Neural progenitor cell (in vitro differentiated cells): ENCODE data around the gene COQ9. TPM values are rescaled to one million over a fixed set of nuclear protein-coding genes. Genes with fewer than 3 reads are reported as not detected.

ENCODE experiments used
- DNase-seq: peaks from one replicate; pipeline ENCODE4 v3.0.0-alpha.2; 2016; ENCODE audit warnings: low spot score
- H2AFZ ChIP-seq: fragments of 200-600 bp; sonication (generic); replicated peaks from 2 replicates; pipeline ENCODE4 v1.6.1; 2016; ENCODE audit warnings: antibody characterized with exemption
- H3F3A ChIP-seq: fragments of 200-600 bp; sonication (generic); 2 replicates; pipeline ENCODE4 v1.6.1; 2016; ENCODE audit warnings: antibody characterized with exemption, low read depth
- H3K27ac ChIP-seq: fragments of 200-600 bp; sonication (generic); 2 replicates; pipeline ENCODE4 v1.5.1; 2016; ENCODE audit warnings: mild to moderate bottlenecking
- H3K27me3 ChIP-seq: fragments of 200-600 bp; sonication (generic); 2 replicates; pipeline ENCODE4 v1.6.1; 2016; ENCODE audit warnings: mild to moderate bottlenecking, moderate library complexity
- H3K36me3 ChIP-seq: fragments of 200-600 bp; sonication (generic); 2 replicates; pipeline ENCODE4 v1.5.1; 2016
- H3K4me1 ChIP-seq: fragments of 200-600 bp; sonication (generic); 2 replicates; pipeline ENCODE4 v1.6.1; 2016; ENCODE audit warnings: mixed run types
- H3K4me2 ChIP-seq: fragments of 200-600 bp; sonication (generic); 2 replicates; pipeline ENCODE4 v1.6.1; 2016
- H3K4me3 ChIP-seq: fragments of 200-600 bp; sonication (generic); 2 replicates; pipeline ENCODE4 v1.5.1; 2016
- H3K79me2 ChIP-seq: fragments of 200-600 bp; sonication (generic); 2 replicates; pipeline ENCODE4 v1.6.1; 2016; ENCODE audit warnings: low read depth
- H3K9ac ChIP-seq: fragments of 200-600 bp; sonication (generic); 2 replicates; pipeline ENCODE4 v1.6.1; 2016
- H3K9me3 ChIP-seq: fragments of 200-600 bp; sonication (generic); 2 replicates; pipeline ENCODE4 v1.5.1; 2016; ENCODE audit warnings: low read depth
- H4K20me1 ChIP-seq: fragments of 200-600 bp; sonication (generic); 2 replicates; pipeline ENCODE4 v1.6.1; 2016; ENCODE audit warnings: low read depth
- H3K27ac Mint-ChIP-seq: 3 replicates; pipeline ENCODE4 v1.8.0; 2021; ENCODE audit warnings: mixed read lengths
- H3K27me3 Mint-ChIP-seq: 2 replicates; pipeline ENCODE4 v1.8.0; 2022; ENCODE audit warnings: low read depth, mild to moderate bottlenecking, inconsistent platforms, moderate library complexity, mixed read lengths; ENCODE audit not compliant: insufficient read depth
- H3K36me3 Mint-ChIP-seq: 3 replicates; pipeline ENCODE4 v1.8.0; 2021; ENCODE audit warnings: mixed read lengths
- H3K4me1 Mint-ChIP-seq: 3 replicates; pipeline ENCODE4 v1.8.0; 2021; ENCODE audit warnings: mixed read lengths
- H3K4me3 Mint-ChIP-seq: 3 replicates; pipeline ENCODE4 v1.8.0; 2021; ENCODE audit warnings: mild to moderate bottlenecking, moderate library complexity, mixed read lengths
- H3K9me3 Mint-ChIP-seq: 3 replicates; pipeline ENCODE4 v1.8.0; 2020; ENCODE audit warnings: mixed read lengths
- EZH2 ChIP-seq: fragments of 200-600 bp; sonication (generic); IDR thresholded peaks from 2 replicates; pipeline ENCODE4 v1.6.1; 2017; ENCODE audit warnings: antibody characterized with exemption, mild to moderate bottlenecking, moderate library complexity
- EZH2phosphoT487 ChIP-seq: fragments of 200-600 bp; sonication (generic); IDR thresholded peaks from 2 replicates; pipeline ENCODE4 v1.6.1; 2017; ENCODE audit warnings: antibody characterized with exemption
- total RNA-seq: library from RNA; depleted of rRNA; stranded (reverse); fragments of >200 nt; gene quantifications from 2 replicates; pipeline ENCODE4 v1.2.3, GENCODE V29; 2015; ENCODE audit warnings: low replicate concordance
- TF ChIP-seq, protein P1 (sequence below): fragments of 200-600 bp; sonication (generic); IDR thresholded peaks from 2 replicates; pipeline ENCODE4 v1.5.1; 2017; ENCODE audit warnings: antibody characterized with exemption, mild to moderate bottlenecking

The COQ9 gene
- total RNA-seq, 1 donor from 2014 or later: 20.3 TPM

DNA sequence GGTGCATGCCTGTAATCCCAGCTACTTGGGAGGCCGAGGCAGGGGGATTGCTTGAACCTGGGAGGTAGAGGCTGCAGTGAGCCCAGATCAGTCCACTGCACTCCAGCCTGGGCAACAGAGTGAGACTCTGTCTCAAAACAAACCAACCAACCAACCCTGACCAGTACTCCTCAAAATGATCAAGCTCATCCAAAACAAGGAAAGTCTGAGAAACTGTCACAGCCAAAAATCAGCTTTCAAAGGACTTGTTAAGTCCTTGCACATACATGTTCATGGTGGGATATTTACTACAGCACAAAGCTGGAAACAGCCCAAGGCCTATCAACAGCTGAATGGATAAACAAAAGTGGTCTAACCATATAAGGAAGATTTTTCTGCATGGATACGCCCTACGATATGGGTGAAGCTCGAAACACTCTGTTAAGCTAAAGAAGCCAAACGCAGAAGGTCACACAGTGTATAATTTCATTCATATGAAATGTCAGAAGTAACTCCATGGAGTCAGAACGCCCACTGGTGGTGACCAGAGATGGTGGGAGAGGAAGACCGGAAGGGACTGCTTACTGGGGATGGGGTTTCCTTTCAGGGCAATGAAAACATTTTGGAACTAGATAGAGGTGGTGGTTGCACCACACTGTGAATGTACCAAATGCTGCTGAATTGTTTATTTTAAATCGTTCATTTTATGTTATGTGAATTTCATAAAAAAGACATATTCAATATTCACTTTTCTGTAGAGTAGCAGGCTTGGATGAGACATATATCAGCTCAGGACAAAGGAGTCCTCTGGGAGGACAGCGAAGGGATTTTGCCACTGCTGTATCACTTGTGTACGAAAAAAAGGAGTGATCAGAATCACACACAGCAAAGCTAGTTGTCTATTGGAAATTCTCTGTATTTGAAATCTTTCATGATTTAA is 25.0 kb upstream of the COQ9 start:
- Histone ChIP-seq H3K4me3 (no peak overlapping the region), H3K9ac (no peak overlapping the region), H4K20me1 (no peaks in the 10 kb centered on the region), H3K9me3 (no peaks in the 10 kb centered on the region), H3K4me2 (no peak overlapping the region), H3K79me2 (no peaks in the 10 kb centered on the region), H2AFZ (no peak overlapping the region), H3F3A (peaks cover 7% of the 10 kb centered on the region), H3K36me3 (no peaks in the 10 kb centered on the region), H3K27ac (no peak overlapping the region), H3K4me1 (no peaks in the 10 kb centered on the region), H3K27me3 (no peaks in the 10 kb centered on the region)
- DNase-seq: peak; percentile 58
- Mint-ChIP-seq H3K36me3 (peaks cover 1% of the 10 kb centered on the region), H3K4me3 (no peak overlapping the region), H3K4me1 (peaks cover 23% of the 10 kb centered on the region), H3K27ac (peak overlapping the region; percentile 27), H3K9me3 (peaks cover 2% of the 10 kb centered on the region), H3K27me3 (peaks cover 2% of the 10 kb centered on the region)
- TF ChIP-seq EZH2phosphoT487 (no peak), EZH2 (no peak)
- TF ChIP-seq, protein P1, sequence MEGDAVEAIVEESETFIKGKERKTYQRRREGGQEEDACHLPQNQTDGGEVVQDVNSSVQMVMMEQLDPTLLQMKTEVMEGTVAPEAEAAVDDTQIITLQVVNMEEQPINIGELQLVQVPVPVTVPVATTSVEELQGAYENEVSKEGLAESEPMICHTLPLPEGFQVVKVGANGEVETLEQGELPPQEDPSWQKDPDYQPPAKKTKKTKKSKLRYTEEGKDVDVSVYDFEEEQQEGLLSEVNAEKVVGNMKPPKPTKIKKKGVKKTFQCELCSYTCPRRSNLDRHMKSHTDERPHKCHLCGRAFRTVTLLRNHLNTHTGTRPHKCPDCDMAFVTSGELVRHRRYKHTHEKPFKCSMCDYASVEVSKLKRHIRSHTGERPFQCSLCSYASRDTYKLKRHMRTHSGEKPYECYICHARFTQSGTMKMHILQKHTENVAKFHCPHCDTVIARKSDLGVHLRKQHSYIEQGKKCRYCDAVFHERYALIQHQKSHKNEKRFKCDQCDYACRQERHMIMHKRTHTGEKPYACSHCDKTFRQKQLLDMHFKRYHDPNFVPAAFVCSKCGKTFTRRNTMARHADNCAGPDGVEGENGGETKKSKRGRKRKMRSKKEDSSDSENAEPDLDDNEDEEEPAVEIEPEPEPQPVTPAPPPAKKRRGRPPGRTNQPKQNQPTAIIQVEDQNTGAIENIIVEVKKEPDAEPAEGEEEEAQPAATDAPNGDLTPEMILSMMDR: peak; percentile 65

- no peak overlapping the region for H3K4me2 ChIP-seq
- no peaks in the 10 kb centered on the region for H3K36me3 ChIP-seq
- DNase-seq: no peak
- H3K27me3 ChIP-seq: no peaks in the 10 kb centered on the region
- H2AFZ ChIP-seq: no peak overlapping the region
- H3K9me3 ChIP-seq: no peaks in the 10 kb centered on the region
- no peak overlapping the region for H3K27ac ChIP-seq
- Mint-ChIP-seq H3K36me3 (peaks cover 8% of the 10 kb centered on the region), H3K4me3 (no peak overlapping the region), H3K4me1 (peaks cover 18% of the 10 kb centered on the region), H3K9me3 (no peaks in the 10 kb centered on the region), H3K27ac (no peak overlapping the region), H3K27me3 (no peaks in the 10 kb centered on the region)
- no peaks in the 10 kb centered on the region for H3K79me2 ChIP-seq
- no peak overlapping the region for H3K9ac ChIP-seq
- peaks cover 4% of the 10 kb centered on the region for H4K20me1 ChIP-seq
- no peak overlapping the region for H3K4me3 ChIP-seq
- TF ChIP-seq EZH2phosphoT487 (no peak), EZH2 (no peak)
- TF ChIP-seq, protein P1: no peak
- peaks cover 8% of the 10 kb centered on the region for H3F3A ChIP-seq
- H3K4me1 ChIP-seq: peaks cover 7% of the 10 kb centered on the region
Measured at GRCh38 chr16:57423152-57423551, 24.1 kb upstream of the COQ9 start.

DNA sequence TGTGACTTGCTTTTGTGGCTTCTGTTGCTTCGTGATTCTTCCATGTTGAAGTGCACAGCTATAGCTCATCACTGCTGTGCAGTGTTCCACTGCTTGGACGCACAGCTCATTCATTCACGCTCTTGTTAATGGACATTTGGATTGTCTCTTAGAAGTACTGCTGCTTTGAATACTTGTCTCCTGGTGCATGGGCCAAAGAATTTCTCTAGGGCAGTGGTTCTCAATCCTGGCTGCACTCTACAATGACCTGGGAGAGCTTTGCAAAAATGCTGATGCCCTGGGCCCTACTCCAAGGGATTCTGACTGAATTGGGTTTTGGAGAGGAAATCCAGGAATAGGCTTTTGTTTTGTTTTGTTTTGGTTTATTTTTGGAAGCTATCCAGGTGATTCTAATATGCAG is 22.7 kb upstream of the COQ9 start:
- no peak overlapping the region for H3K27ac ChIP-seq

More for the DNA sequence above, 22.7 kb upstream of the COQ9 start:
- H3K79me2 ChIP-seq: no peaks in the 10 kb centered on the region
- no peaks in the 10 kb centered on the region for H3K9me3 Mint-ChIP-seq
- no peaks in the 10 kb centered on the region for H3K27me3 Mint-ChIP-seq
- H3K36me3 ChIP-seq: no peaks in the 10 kb centered on the region
- H3K4me3 Mint-ChIP-seq: no peak overlapping the region
- H3K9me3 ChIP-seq: no peaks in the 10 kb centered on the region
- no peak overlapping the region for H3K27ac Mint-ChIP-seq
- no peak overlapping the region for H3K4me3 ChIP-seq
- no peak for DNase-seq
- H2AFZ ChIP-seq: no peak overlapping the region
- peaks cover 9% of the 10 kb centered on the region for H3K4me1 Mint-ChIP-seq
- no peaks in the 10 kb centered on the region for H3K27me3 ChIP-seq
- H3K36me3 Mint-ChIP-seq: peaks cover 17% of the 10 kb centered on the region
- peaks cover 11% of the 10 kb centered on the region for H3K4me1 ChIP-seq
- H3K9ac ChIP-seq: no peak overlapping the region
- H3K4me2 ChIP-seq: no peak overlapping the region
- TF ChIP-seq, protein P1: no peak
- TF ChIP-seq EZH2 (no peak), EZH2phosphoT487 (no peak)
- peaks cover 6% of the 10 kb centered on the region for H4K20me1 ChIP-seq
- H3F3A ChIP-seq: peaks cover 10% of the 10 kb centered on the region
